Stimulated activated CD4-positive, alpha-beta T cell treated with anti-CD3 and anti-CD28 coated beads, Interleukin-15, amount 100 ng/mL, for 48 hours (primary cell): Measurements from ENCODE around the gene NRAS.
A peak's percentile ranks its signal among the peaks of the same experiment; 100 is the strongest.

ENCODE experiments used
- DNase-seq, 2 donors: peaks; one replicate each; pipeline ENCODE4 v3.0.0-alpha.2; 2020; ENCODE audit warnings: low read depth in 2 of 2

Gene NRAS

GRCh38 chr1:114677691-114678090 is 38.9 kb downstream of the NRAS start:
- DNase-seq = no peak

- DNase-seq = no peak
These were observed 40.5 kb downstream of the NRAS start for GRCh38 chr1:114676115-114676514.

- no peak for DNase-seq
These were observed 44.7 kb downstream of the NRAS start for GRCh38 chr1:114671939-114672275.

GRCh38 chr1:114671011-114671938 is 45.3 kb downstream of the NRAS start:
- DNase-seq = no peak

GRCh38 chr1:114670083-114671010 is 46.2 kb downstream of the NRAS start:
- DNase-seq = peak in 1 of 2 donors; percentile 88

- peak in 1 of 2 donors; percentile 67 for DNase-seq
These were observed 46.9 kb downstream of the NRAS start, which contains the start of gene DENND2C for GRCh38 chr1:114669562-114670082. Gene DENND2C, minus strand, starts transcription at chr1:114670049. Its CDS starts 44,065 bp downstream, at chr1:114625984.

GRCh38 chr1:114668784-114669561 is 47.6 kb downstream of the NRAS start:
- DNase-seq = no peak

- no peak for DNase-seq
These were observed 48.2 kb downstream of the NRAS start for GRCh38 chr1:114668373-114668772.

GRCh38 chr1:114666954-114667353 is 49.6 kb downstream of the NRAS start:
- no peak for DNase-seq

- DNase-seq = no peak
These were observed 56.3 kb downstream of the NRAS start for GRCh38 chr1:114660238-114660637.
